Measurements from ENCODE around the gene RHOJ. TPM values are rescaled to one million over a fixed set of nuclear protein-coding genes. Genes with fewer than 3 reads are reported as not detected.

The RHOJ gene
- total and polyA plus RNA-seq, 2 of the 8 experiments (the other 6 are each of a cell fraction or from before 2014, with no cell fraction given) = 0.11 TPM; not detected in 1

GRCh38 chr14:63193236-63193635 lies 11.0 kb upstream of the RHOJ start:
- no peak for TF ChIP-seq KDM5A (IDR thresholded peaks at IDR 0.05; ENCODE audit: low read length)
- TF ChIP-seq POLR2A (IDR thresholded peaks at IDR 0.05; ENCODE audit: control extremely low read depth in 1 of 2, low read depth in 2 of 2, low read length in 2 of 2) = no peak
- TF ChIP-seq TCF12 (IDR thresholded peaks at IDR 0.05; ENCODE audit: low read depth, low read length) = no peak
- TF ChIP-seq CHD2 (IDR thresholded peaks at IDR 0.05; ENCODE audit: low read length) = no peak
- no peak for TF ChIP-seq SP2 (IDR thresholded peaks at IDR 0.05; ENCODE audit: low read length)
- TF ChIP-seq MAFK (IDR thresholded peaks at IDR 0.05; ENCODE audit: low read depth, low read length) = no peak
- ChIA-PET POLR2A (ENCODE audit: partially characterized antibody) (no interaction called here), CTCF (ENCODE audit: partially characterized antibody) (interaction anchor here (1.1 to 1.8 kb wide), 3 partner anchors 13 to 1014 kb away, joined by 3 to 4 read pairs (median 4); no protein-coding TSS in a partner anchor)
- Histone ChIP-seq H3K36me3 (ENCODE audit: control insufficient read depth in 2 of 4, insufficient read depth in 4 of 4, low read length in 3 of 4) (no peaks in the 10 kb centered on the region), H2AFZ (ENCODE audit: low read length) (no peak overlapping the region), H2BK120ac (replicated peaks; ENCODE audit: low read depth, low read length) (no peak overlapping the region), H2BK20ac (ENCODE audit: low read length) (no peak overlapping the region), H3K4me3 (ENCODE audit: extremely low read depth in 1 of 4, insufficient read depth in 2 of 4, low read depth in 3 of 4, low read length in 4 of 4) (no peak overlapping the region), H2BK5ac (ENCODE audit: low read depth, low read length) (no peak overlapping the region), H2BK15ac (ENCODE audit: low read length) (no peak overlapping the region), H3K79me2 (ENCODE audit: control insufficient read depth in 1 of 2, insufficient read depth in 2 of 2, low read length in 2 of 2) (no peaks in the 10 kb centered on the region), H4K20me1 (replicated peaks in 1 of 2; ENCODE audit: control insufficient read depth in 1 of 2, insufficient read depth in 2 of 2, low read length in 2 of 2) (no peaks in the 10 kb centered on the region), H2BK12ac (ENCODE audit: low read depth, low read length) (no peak overlapping the region), H3K27ac (ENCODE audit: low read depth, low read length) (no peak overlapping the region), H3K4ac (replicated peaks; ENCODE audit: insufficient read length, low read depth, low read length) (no peak overlapping the region), H3K4me1 (replicated peaks in 1 of 4; ENCODE audit: control insufficient read depth in 3 of 4, insufficient read depth in 4 of 4, low read length in 3 of 4) (no peaks in the 10 kb centered on the region), H3K56ac (replicated peaks; ENCODE audit: insufficient read length, low read depth, low read length) (no peak overlapping the region), H3K18ac (ENCODE audit: extremely low read depth, low read length) (no peak overlapping the region), H4K8ac (ENCODE audit: extremely low read depth, insufficient read depth, low read length) (no peak overlapping the region), H3K27me3 (replicated peaks in 1 of 4; ENCODE audit: control insufficient read depth in 3 of 4, extremely low read depth in 1 of 4, insufficient read depth in 3 of 4, low read length in 3 of 4) (no peaks in the 10 kb centered on the region), H4K91ac (replicated peaks; ENCODE audit: insufficient read length, low read length) (no peak overlapping the region), H2AK5ac (ENCODE audit: low read depth, low read length) (no peak overlapping the region), H3K4me2 (ENCODE audit: insufficient read depth in 1 of 2, low read depth in 2 of 2, low read length in 2 of 2) (no peak overlapping the region), H3K23ac (ENCODE audit: insufficient read length) (no peak overlapping the region), H3K23me2 (ENCODE audit: low read depth, low read length) (no peaks in the 10 kb centered on the region), H3K9me3 (ENCODE audit: insufficient read depth in 2 of 2, low read depth in 1 of 2, low read length in 1 of 2) (peaks cover 5 to 9% of the 10 kb centered on the region in 2 experiments; a peak in 1 of 4 replicates), H4K5ac (ENCODE audit: insufficient read length, low read depth, low read length) (no peak overlapping the region), H3K79me1 (ENCODE audit: low read depth, low read length) (no peaks in the 10 kb centered on the region), H3K14ac (ENCODE audit: insufficient read length) (no peak overlapping the region), H3K9ac (replicated peaks in 1 of 4; ENCODE audit: extremely low read depth in 1 of 4, low read depth in 3 of 4, low read length in 3 of 4) (no peak overlapping the region)
- no peak for FAIRE-seq
- 93% methylated on average over 2 of the region's 2 CpGs; no CpG with 5 or more reads in 1 of the 2 experiments for WGBS, 2 experiments (ENCODE audit: extremely low coverage in 1 of 2, insufficient coverage in 1 of 2, insufficient read length in 1 of 2, insufficient replicate concordance in 2 of 2, low coverage in 1 of 2, low lambda C conversion rate in 2 of 2, missing lambda C conversion rate in 1 of 2)
- DNase-seq (ENCODE audit: low read depth in 1 of 2, low spot score in 2 of 2) = no peak

Data from H1 (cell line).